GM10266 (cell line): Measurements from ENCODE around the gene MATCAP1.

Experiments used
- DNase-seq: peaks from one replicate; pipeline ENCODE4 v3.0.0; 2012; ENCODE audit errors: extremely low spot score
- TF ChIP-seq, protein P1 (sequence below): IDR thresholded peaks from 2 replicates; pipeline ENCODE4 v1.5.1; 2012; ENCODE audit warnings: mild to moderate bottlenecking, low read depth; ENCODE audit not compliant: control insufficient read depth, insufficient read depth; ENCODE audit errors: missing control alignments

MATCAP1 gene

GRCh38 chr16:67184453-67184994 lies 761 bp upstream of the MATCAP1 start:
- TF ChIP-seq, protein P1, sequence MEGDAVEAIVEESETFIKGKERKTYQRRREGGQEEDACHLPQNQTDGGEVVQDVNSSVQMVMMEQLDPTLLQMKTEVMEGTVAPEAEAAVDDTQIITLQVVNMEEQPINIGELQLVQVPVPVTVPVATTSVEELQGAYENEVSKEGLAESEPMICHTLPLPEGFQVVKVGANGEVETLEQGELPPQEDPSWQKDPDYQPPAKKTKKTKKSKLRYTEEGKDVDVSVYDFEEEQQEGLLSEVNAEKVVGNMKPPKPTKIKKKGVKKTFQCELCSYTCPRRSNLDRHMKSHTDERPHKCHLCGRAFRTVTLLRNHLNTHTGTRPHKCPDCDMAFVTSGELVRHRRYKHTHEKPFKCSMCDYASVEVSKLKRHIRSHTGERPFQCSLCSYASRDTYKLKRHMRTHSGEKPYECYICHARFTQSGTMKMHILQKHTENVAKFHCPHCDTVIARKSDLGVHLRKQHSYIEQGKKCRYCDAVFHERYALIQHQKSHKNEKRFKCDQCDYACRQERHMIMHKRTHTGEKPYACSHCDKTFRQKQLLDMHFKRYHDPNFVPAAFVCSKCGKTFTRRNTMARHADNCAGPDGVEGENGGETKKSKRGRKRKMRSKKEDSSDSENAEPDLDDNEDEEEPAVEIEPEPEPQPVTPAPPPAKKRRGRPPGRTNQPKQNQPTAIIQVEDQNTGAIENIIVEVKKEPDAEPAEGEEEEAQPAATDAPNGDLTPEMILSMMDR: no peak
- DNase-seq: no peak

DNA sequence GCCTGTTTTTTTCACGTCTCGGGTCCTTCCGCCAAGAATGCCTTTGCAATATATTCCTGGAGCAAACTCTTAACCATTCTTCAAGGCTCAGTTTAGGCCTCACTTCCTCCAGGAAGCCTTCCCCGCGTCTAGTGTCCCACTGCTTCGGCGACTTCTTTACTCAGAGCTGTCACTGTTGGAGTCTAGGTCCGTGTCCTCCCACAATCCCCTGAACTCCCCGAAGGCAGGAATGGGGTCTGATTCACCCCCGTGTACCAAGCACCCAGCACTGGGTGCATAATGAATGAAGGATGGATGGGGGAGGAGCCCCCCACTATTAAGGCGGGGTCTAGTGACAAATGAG lies 508 bp downstream of the MATCAP1 start:
- no peak for DNase-seq
- TF ChIP-seq, protein P1: no peak

DNA sequence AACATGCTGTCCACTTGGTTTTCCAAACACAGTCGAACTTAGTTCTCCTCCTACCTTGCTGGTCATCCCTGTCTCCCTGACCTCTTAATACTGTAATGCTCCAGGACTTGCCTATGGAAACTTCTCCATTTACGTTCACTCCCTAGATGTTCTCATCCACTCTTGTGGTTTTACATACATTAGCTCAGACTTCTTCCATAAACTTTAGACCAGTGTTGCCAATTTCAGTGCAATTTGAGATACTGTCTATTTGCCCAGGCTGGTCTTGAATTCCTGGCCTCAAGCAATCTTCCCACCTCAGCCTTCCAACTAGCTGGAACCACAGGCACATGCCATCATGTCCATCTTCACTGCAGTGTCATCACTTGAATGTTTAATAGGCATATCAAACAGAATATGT lies 1.5 kb downstream of the MATCAP1 start:
- DNase-seq: no peak
- TF ChIP-seq, protein P1: no peak

- TF ChIP-seq, protein P1: no peak
- no peak for DNase-seq
Measured at GRCh38 chr16:67181346-67181745, 2.4 kb downstream of the MATCAP1 start.

DNA sequence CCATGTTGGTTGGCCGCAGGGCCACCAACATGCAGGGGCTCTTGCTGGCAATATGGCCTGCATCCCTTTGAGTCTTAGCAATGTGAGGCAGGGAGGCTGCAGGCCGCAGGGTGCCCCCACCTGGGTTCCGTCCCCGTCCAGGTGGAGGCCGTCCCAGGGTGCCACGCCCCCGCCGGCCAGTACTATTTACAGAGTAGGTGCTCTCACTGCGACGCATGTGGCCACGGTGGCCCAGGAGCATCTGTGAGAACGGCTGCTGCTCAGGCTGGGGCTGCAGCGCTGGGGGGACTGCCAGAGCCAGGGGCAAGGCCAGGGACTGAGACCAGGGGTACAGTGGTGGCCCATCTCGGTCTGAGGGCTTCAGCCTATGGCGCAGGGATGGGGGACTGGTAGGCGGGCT lies 3.6 kb downstream of the MATCAP1 start:
- no peak for DNase-seq
- TF ChIP-seq, protein P1: no peak

- no peak for DNase-seq
- TF ChIP-seq, protein P1: peak; percentile 30
Measured at GRCh38 chr16:67179421-67180080, 4.2 kb downstream of the MATCAP1 start.
